SKM-1 treated with dmso at 0.1 percent for 144 hours (cell line): ENCODE results near the gene TMED1.
A peak's percentile ranks its signal among the peaks of the same experiment; 100 is the strongest.

Experiments used
- DNase-seq: peaks from one replicate; lab custom pipeline; 2025; ENCODE audit not compliant: unreplicated experiment; lab: John Stamatoyannopoulos, UW

TMED1 gene

GRCh38 chr19:10812902-10813404 is 23.1 kb downstream of the TMED1 start:
- DNase-seq: peak; percentile 85

- DNase-seq: no peak
These were observed 23.8 kb downstream of the TMED1 start for GRCh38 chr19:10812196-10812595.

- DNase-seq: no peak
These were observed 24.5 kb downstream of the TMED1 start for GRCh38 chr19:10811391-10812111.

- peak; percentile 62 for DNase-seq
These were observed 26.2 kb downstream of the TMED1 start for GRCh38 chr19:10809651-10810285.

- DNase-seq: peak; percentile 21
These were observed 26.9 kb downstream of the TMED1 start for GRCh38 chr19:10808937-10809649.

GRCh38 chr19:10805758-10806247 is 30.2 kb downstream of the TMED1 start:
- no peak for DNase-seq

- peak; percentile 89 for DNase-seq
These were observed 30.8 kb downstream of the TMED1 start for GRCh38 chr19:10805065-10805757.

- DNase-seq: no peak
These were observed 32.8 kb downstream of the TMED1 start for GRCh38 chr19:10803252-10803651.

- DNase-seq: no peak
These were observed 33.5 kb downstream of the TMED1 start for GRCh38 chr19:10802479-10802878.

GRCh38 chr19:10800488-10800887 is 35.5 kb downstream of the TMED1 start:
- DNase-seq: no peak

- DNase-seq: no peak
These were observed 38.3 kb downstream of the TMED1 start for GRCh38 chr19:10797541-10798256.

GRCh38 chr19:10797078-10797477 is 38.9 kb downstream of the TMED1 start:
- no peak for DNase-seq

GRCh38 chr19:10796653-10797052 is 39.4 kb downstream of the TMED1 start:
- no peak for DNase-seq

- no peak for DNase-seq
These were observed 46.1 kb downstream of the TMED1 start for GRCh38 chr19:10789866-10790265.

- DNase-seq: no peak
These were observed 47.9 kb downstream of the TMED1 start for GRCh38 chr19:10788146-10788545.

- peak; percentile 84 for DNase-seq
These were observed 51.8 kb downstream of the TMED1 start for GRCh38 chr19:10784257-10784656.

GRCh38 chr19:10782795-10783194 is 53.2 kb downstream of the TMED1 start:
- no peak for DNase-seq
